Measurements from ENCODE around the gene SLC9A3. TPM values are rescaled to one million over a fixed set of nuclear protein-coding genes. Genes with fewer than 3 reads are reported as not detected.
A peak's percentile ranks its signal among the peaks of the same experiment; 100 is the strongest.

Gene SLC9A3
- total RNA-seq, 1 donor from 2014 or later = 1.3 TPM

- no peak for TF ChIP-seq CTCF (conservative IDR thresholded peaks at IDR 0.05; ENCODE audit: low read depth, low read length)
- H3K4me3 ChIP-seq (ENCODE audit: low read depth, low read length) = no peak overlapping the region
Measured at GRCh38 chr5:459562-460272, 64.5 kb downstream of the SLC9A3 start.

GRCh38 chr5:458547-459353, 65.5 kb downstream of the SLC9A3 start:
- peak; percentile 70 for DNase-seq (ENCODE audit: low read depth)
- H3K4me3 ChIP-seq (ENCODE audit: low read depth, low read length) = no peak overlapping the region
- no peak for TF ChIP-seq CTCF (conservative IDR thresholded peaks at IDR 0.05; ENCODE audit: low read depth, low read length)

More at GRCh38 chr5:459562-460272, 64.5 kb downstream of the SLC9A3 start:
- no peak for DNase-seq (ENCODE audit: low read depth)

GRCh38 chr5:457195-457961, 66.9 kb downstream of the SLC9A3 start:
- no peak for TF ChIP-seq CTCF (conservative IDR thresholded peaks at IDR 0.05; ENCODE audit: low read depth, low read length)
- DNase-seq (ENCODE audit: low read depth) = no peak
- no peak overlapping the region for H3K4me3 ChIP-seq (ENCODE audit: low read depth, low read length)

GRCh38 chr5:456351-457194, 67.7 kb downstream of the SLC9A3 start:
- H3K4me3 ChIP-seq (ENCODE audit: low read depth, low read length) = no peak overlapping the region
- DNase-seq (ENCODE audit: low read depth) = no peak
- TF ChIP-seq CTCF (conservative IDR thresholded peaks at IDR 0.05; ENCODE audit: low read depth, low read length) = no peak

GRCh38 chr5:455806-456205, 68.4 kb downstream of the SLC9A3 start:
- H3K4me3 ChIP-seq (ENCODE audit: low read depth, low read length) = no peak overlapping the region
- TF ChIP-seq CTCF (conservative IDR thresholded peaks at IDR 0.05; ENCODE audit: low read depth, low read length) = no peak
- DNase-seq (ENCODE audit: low read depth) = no peak

GRCh38 chr5:454936-455335, 69.3 kb downstream of the SLC9A3 start:
- no peak overlapping the region for H3K4me3 ChIP-seq (ENCODE audit: low read depth, low read length)
- TF ChIP-seq CTCF (conservative IDR thresholded peaks at IDR 0.05; ENCODE audit: low read depth, low read length) = no peak
- DNase-seq (ENCODE audit: low read depth) = no peak

All from epithelial cell of proximal tubule (primary cell).